Suprapubic skin (tissue), 4 donors: Measurements from ENCODE around the gene HORMAD2.

Source experiments
- CTCF ChIP-seq, 2 donors: fragments of 200-600 bp in 1 of 2; fragments of 450-650 bp in 1 of 2; sonication (generic) in 1 of 2; IDR thresholded peaks; one replicate each; pipeline ENCODE4 v1.5.1; 2016 to 2019; ENCODE audit warnings: antibody characterized with exemption in 2 of 2, mild to moderate bottlenecking in 1 of 2, moderate library complexity in 1 of 2
- POLR2A ChIP-seq, 2 donors: fragments of 450-650 bp; IDR thresholded peaks; one replicate each; pipeline ENCODE4 v1.6.1; 2017; ENCODE audit warnings: antibody characterized with exemption in 2 of 2, mild to moderate bottlenecking in 2 of 2, moderate library complexity in 2 of 2
- POLR2AphosphoS5 ChIP-seq, 3 donors: sonication (generic); formaldehyde crosslinking; IDR thresholded peaks; one replicate each; pipeline ENCODE4 v1.6.1; 2017; ENCODE audit warnings: antibody characterized with exemption in 3 of 3

- no peak for TF ChIP-seq CTCF (IDR thresholded peaks at IDR 0.05)
- TF ChIP-seq POLR2AphosphoS5 (IDR thresholded peaks at IDR 0.05) = no peak
- no peak for TF ChIP-seq POLR2A (IDR thresholded peaks at IDR 0.05)
Observed at GRCh38 chr22:30196880-30197336, 116.6 kb downstream of the HORMAD2 start.
